ENCODE data around the gene XRCC3. TPM values are rescaled to one million over a fixed set of nuclear protein-coding genes. Genes with fewer than 3 reads are reported as not detected.

XRCC3 gene
- total and polyA plus RNA-seq, 2 of the 8 experiments (the other 6 are each of a cell fraction or from before 2014, with no cell fraction given): 36.9 to 41.8 TPM

- FAIRE-seq: no peak
- Histone ChIP-seq H3K9me3 (ENCODE audit: insufficient read depth in 2 of 2, low read depth in 1 of 2, low read length in 1 of 2) (no peaks in the 10 kb centered on the region), H2AK5ac (ENCODE audit: low read depth, low read length) (no peak overlapping the region), H3K4me3 (ENCODE audit: extremely low read depth in 1 of 4, insufficient read depth in 2 of 4, low read depth in 3 of 4, low read length in 4 of 4) (no peak overlapping the region), H4K5ac (ENCODE audit: insufficient read length, low read depth, low read length) (no peak overlapping the region), H3K23ac (ENCODE audit: insufficient read length) (no peak overlapping the region), H3K56ac (replicated peaks; ENCODE audit: insufficient read length, low read depth, low read length) (no peak overlapping the region), H2AFZ (ENCODE audit: low read length) (no peak overlapping the region), H3K27ac (ENCODE audit: low read depth, low read length) (no peak overlapping the region), H2BK15ac (ENCODE audit: low read length) (no peak overlapping the region), H3K4me1 (replicated peaks in 1 of 4; ENCODE audit: control insufficient read depth in 3 of 4, insufficient read depth in 4 of 4, low read length in 3 of 4) (peaks cover 0 to 3% (median 0%) of the 10 kb centered on the region in 4 experiments; a peak in 1 of 7 replicates), H3K23me2 (ENCODE audit: low read depth, low read length) (no peaks in the 10 kb centered on the region), H3K9ac (replicated peaks in 1 of 4; ENCODE audit: extremely low read depth in 1 of 4, low read depth in 3 of 4, low read length in 3 of 4) (no peak overlapping the region), H2BK5ac (ENCODE audit: low read depth, low read length) (no peak overlapping the region), H3K27me3 (replicated peaks in 1 of 4; ENCODE audit: control insufficient read depth in 3 of 4, extremely low read depth in 1 of 4, insufficient read depth in 3 of 4, low read length in 3 of 4) (no peaks in the 10 kb centered on the region), H3K36me3 (ENCODE audit: control insufficient read depth in 2 of 4, insufficient read depth in 4 of 4, low read length in 3 of 4) (peaks cover 12 to 57% (median 21%) of the 10 kb centered on the region in 4 experiments; a peak in 6 of 8 replicates), H2BK120ac (replicated peaks; ENCODE audit: low read depth, low read length) (no peak overlapping the region), H3K79me2 (ENCODE audit: control insufficient read depth in 1 of 2, insufficient read depth in 2 of 2, low read length in 2 of 2) (peaks cover 0 to 3% of the 10 kb centered on the region in 2 experiments; a peak in 1 of 4 replicates), H3K4me2 (ENCODE audit: insufficient read depth in 1 of 2, low read depth in 2 of 2, low read length in 2 of 2) (no peak overlapping the region), H2BK20ac (ENCODE audit: low read length) (no peak overlapping the region), H2BK12ac (ENCODE audit: low read depth, low read length) (no peak overlapping the region), H3K14ac (ENCODE audit: insufficient read length) (no peak overlapping the region), H3K4ac (replicated peaks; ENCODE audit: insufficient read length, low read depth, low read length) (no peak overlapping the region), H4K91ac (replicated peaks; ENCODE audit: insufficient read length, low read length) (no peak overlapping the region), H4K20me1 (replicated peaks in 1 of 2; ENCODE audit: control insufficient read depth in 1 of 2, insufficient read depth in 2 of 2, low read length in 2 of 2) (peaks cover 10 to 14% of the 10 kb centered on the region in 2 experiments), H3K18ac (ENCODE audit: extremely low read depth, low read length) (no peak overlapping the region), H3K79me1 (ENCODE audit: low read depth, low read length) (peaks cover 8% of the 10 kb centered on the region), H4K8ac (ENCODE audit: extremely low read depth, insufficient read depth, low read length) (no peak overlapping the region)
- CTCF ChIA-PET (ENCODE audit: partially characterized antibody): interaction anchor here (0.7 to 1.9 kb wide), 4 partner anchors 8 to 26 kb away, joined by 3 to 4 read pairs (median 3); no protein-coding TSS in a partner anchor
- no peak for DNase-seq (ENCODE audit: low read depth in 1 of 2, low spot score in 2 of 2)
- WGBS, 2 experiments (ENCODE audit: extremely low coverage in 1 of 2, insufficient coverage in 1 of 2, insufficient read length in 1 of 2, insufficient replicate concordance in 2 of 2, low coverage in 1 of 2, low lambda C conversion rate in 2 of 2, missing lambda C conversion rate in 1 of 2): 93% methylated on average over 19 of the region's 19 CpGs; no CpG with 5 or more reads in 1 of the 2 experiments
- no peak for TF ChIP-seq TEAD4 (IDR thresholded peaks at IDR 0.05; ENCODE audit: low read depth, low read length)
- no peak for TF ChIP-seq TAF1 (IDR thresholded peaks at IDR 0.05; ENCODE audit: low read depth, low read length)
- TF ChIP-seq RBBP5 (IDR thresholded peaks at IDR 0.05; ENCODE audit: borderline replicate concordance, low read depth, low read length): no peak
- POLR2A ChIA-PET (ENCODE audit: partially characterized antibody): interaction anchor here (1.0 to 1.1 kb wide), 2 partner anchors 9 to 10 kb away, joined by 3 to 4 read pairs; no protein-coding TSS in a partner anchor
Observed at GRCh38 chr14:103686831-103687485, 28.3 kb downstream of the XRCC3 start.

All from H1 (cell line).